ENCODE data around the gene PTGDR2. TPM values are rescaled to one million over a fixed set of nuclear protein-coding genes. Genes with fewer than 3 reads are reported as not detected.
A peak's percentile ranks its signal among the peaks of the same experiment; 100 is the strongest.

The PTGDR2 gene
- total RNA-seq: 0.52 TPM

DNA sequence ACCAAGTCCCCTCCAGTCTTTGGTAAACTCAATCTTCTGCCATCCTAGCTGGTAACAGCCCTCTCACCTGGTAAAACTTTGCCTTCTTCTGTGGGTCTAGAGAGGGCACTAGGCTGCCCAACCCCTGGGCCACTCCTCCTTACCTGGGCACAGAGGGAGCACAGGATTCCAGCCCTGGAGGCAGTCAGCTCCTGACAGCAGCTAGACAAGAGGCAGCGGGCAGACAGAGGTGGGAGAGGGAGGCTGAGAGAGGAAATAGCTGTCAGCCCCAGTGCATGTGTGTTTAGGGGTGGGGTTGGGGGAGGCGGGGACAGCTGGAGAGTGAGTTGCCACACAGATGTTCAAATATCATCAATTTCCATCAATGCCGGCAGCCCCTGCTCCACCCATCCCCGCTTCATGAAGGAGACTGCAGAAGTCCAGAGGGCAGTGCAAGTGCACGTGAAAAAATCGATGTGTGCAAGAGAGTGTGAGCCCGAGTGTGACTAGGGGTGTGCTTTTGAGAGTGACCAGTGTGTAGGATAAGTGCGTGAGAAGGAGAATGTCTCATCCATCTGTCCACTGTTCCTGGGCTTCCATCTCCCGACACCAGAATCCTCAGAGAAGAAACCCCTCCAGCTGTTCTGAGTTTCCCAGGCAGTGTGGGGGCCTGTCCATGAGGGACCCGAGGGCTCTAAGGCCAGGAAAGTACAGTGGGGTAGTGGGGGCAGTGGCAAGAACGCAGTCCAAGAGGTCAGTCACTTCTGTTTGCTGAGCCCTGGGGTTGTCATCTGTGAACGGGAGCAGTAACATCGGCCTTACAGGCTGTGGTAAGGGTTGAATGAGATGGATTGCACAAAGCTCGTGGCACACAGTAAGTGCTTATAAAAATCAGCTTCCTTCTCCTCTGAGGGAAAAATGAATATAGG lies at the start of gene PTGDR2:
Gene PTGDR2, minus strand, starts transcription at position 225 of the 908 bp plus-strand sequence. CDS start 2,228 bp downstream, outside the sequence.
- H3K4me3 ChIP-seq (ENCODE audit: low read length in 3 of 3): no peak within 1 kb of the TSS
- peaks cover 0 to 3% (median 0%) of the 10 kb centered on the region in 3 donors for H3K4me1 ChIP-seq (ENCODE audit: control insufficient read depth in 3 of 3, insufficient read depth in 3 of 3, low read length in 3 of 3)
- H3K9ac ChIP-seq (ENCODE audit: low read depth in 1 of 3, low read length in 3 of 3): peak within 1 kb of the TSS in 1 of 3 donors; percentile 34
- H3K36me3 ChIP-seq (ENCODE audit: control insufficient read depth in 3 of 3, insufficient read depth in 3 of 3, low read length in 3 of 3): peaks cover 9 to 11% (median 11%) of the 10 kb centered on the region in 3 donors
- peaks cover 0 to 2% (median 0%) of the 10 kb centered on the region in 3 donors for H3K9me3 ChIP-seq (ENCODE audit: control insufficient read depth in 3 of 3, low read length in 3 of 3)
- H3K27me3 ChIP-seq (ENCODE audit: control insufficient read depth in 3 of 3, insufficient read depth in 3 of 3, low read length in 3 of 3): peaks cover 0 to 5% (median 3%) of the 10 kb centered on the region in 3 donors
- no peak within 1 kb of the TSS for H3K27ac ChIP-seq (ENCODE audit: low read depth, low read length)

DNA sequence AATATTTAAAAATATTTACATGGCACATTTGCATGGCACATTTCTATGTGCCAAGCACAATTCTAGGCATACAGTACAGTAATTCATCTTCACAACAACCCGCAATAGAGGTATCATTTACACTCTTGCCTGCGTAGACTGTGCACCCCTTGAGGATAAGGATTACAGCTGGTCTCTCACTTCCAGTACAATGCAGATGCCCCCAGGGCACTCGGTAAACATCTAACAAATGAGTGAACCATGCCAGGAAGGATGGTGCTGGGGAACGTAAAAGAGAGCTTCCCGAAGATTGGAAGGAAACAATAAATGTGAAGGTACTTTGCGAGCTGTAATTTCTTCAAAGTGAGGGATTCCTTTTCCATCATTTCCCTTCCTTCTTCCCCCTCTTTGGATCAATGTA lies 49.3 kb upstream of the PTGDR2 start:
- Histone ChIP-seq H3K9me3 (ENCODE audit: control insufficient read depth in 3 of 3, low read length in 3 of 3) (no peaks in the 10 kb centered on the region), H3K4me1 (ENCODE audit: control insufficient read depth in 3 of 3, insufficient read depth in 3 of 3, low read length in 3 of 3) (peaks cover 25 to 43% (median 30%) of the 10 kb centered on the region in 3 donors), H3K4me3 (ENCODE audit: low read length in 3 of 3) (peak overlapping the region; percentile 87 to 93 (median 90)), H3K27me3 (ENCODE audit: control insufficient read depth in 3 of 3, insufficient read depth in 3 of 3, low read length in 3 of 3) (no peaks in the 10 kb centered on the region), H3K27ac (ENCODE audit: low read depth, low read length) (no peak overlapping the region), H3K36me3 (ENCODE audit: control insufficient read depth in 3 of 3, insufficient read depth in 3 of 3, low read length in 3 of 3) (peaks cover 32 to 40% (median 32%) of the 10 kb centered on the region in 3 donors), H3K9ac (ENCODE audit: low read depth in 1 of 3, low read length in 3 of 3) (peak overlapping the region; percentile 94 to 96 (median 95))

DNA sequence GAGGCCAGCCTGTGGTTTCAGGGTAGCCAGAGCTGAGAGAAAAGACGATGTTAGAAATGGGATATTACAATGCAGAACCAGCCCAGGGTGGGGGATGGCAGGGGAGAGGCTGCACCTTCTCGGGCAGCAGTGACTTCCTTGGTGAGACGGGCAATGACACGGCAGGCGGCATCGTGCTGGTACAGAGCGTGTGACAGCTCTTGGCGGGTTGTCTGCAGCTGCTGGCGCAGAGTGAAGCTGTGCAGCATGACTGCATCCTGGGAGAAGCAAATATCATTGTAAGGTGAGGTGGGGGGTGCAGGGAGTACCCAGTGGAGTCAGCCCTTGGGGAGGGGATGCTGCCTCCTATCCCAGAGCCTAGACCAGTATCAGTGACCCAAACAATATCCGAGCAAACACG lies 46.9 kb upstream of the PTGDR2 start:
- Histone ChIP-seq H3K9me3 (ENCODE audit: control insufficient read depth in 3 of 3, low read length in 3 of 3) (no peaks in the 10 kb centered on the region), H3K9ac (ENCODE audit: low read depth in 1 of 3, low read length in 3 of 3) (no peak overlapping the region), H3K4me1 (ENCODE audit: control insufficient read depth in 3 of 3, insufficient read depth in 3 of 3, low read length in 3 of 3) (peaks cover 28 to 48% (median 30%) of the 10 kb centered on the region in 3 donors), H3K27ac (ENCODE audit: low read depth, low read length) (no peak overlapping the region), H3K4me3 (ENCODE audit: low read length in 3 of 3) (no peak overlapping the region), H3K27me3 (ENCODE audit: control insufficient read depth in 3 of 3, insufficient read depth in 3 of 3, low read length in 3 of 3) (no peaks in the 10 kb centered on the region), H3K36me3 (ENCODE audit: control insufficient read depth in 3 of 3, insufficient read depth in 3 of 3, low read length in 3 of 3) (peaks cover 49 to 59% (median 53%) of the 10 kb centered on the region in 3 donors)

DNA sequence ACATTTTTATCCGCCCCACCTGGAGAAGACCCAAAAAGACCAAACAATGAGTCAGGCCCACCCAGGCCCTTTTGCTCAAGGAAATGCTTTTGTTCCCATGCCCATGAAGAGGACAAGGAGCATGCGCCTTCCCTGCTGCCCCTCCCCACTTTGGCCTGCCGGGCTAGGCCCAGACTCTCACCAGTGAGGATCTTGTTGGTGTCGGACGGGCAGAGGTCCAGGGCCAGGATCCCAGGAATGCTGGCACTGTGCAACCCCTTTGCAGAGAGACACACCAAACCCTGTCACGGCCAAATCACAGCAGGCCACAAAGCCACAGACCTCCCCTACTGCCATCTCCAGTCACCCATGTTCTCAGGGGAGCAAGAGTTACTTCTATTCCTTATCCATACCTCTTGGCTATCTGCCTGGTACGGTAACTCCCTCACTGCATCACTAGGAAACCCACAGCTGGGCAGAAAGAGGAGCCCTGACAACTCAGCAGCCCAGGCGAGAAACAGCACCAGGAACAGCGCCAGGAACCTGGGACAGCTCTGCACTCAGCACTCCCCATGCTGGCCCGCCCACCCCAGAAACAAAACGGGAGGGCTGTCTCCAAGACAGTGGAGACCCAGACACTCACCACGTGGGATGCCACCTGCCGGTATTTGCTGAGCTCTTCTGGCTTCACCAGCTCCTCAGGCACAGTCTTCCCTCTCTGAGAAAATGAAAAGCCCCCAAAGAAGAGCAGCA lies 45.1 kb upstream of the PTGDR2 start:
- Histone ChIP-seq H3K27ac (ENCODE audit: low read depth, low read length) (no peak overlapping the region), H3K4me3 (ENCODE audit: low read length in 3 of 3) (no peak overlapping the region), H3K9ac (ENCODE audit: low read depth in 1 of 3, low read length in 3 of 3) (peak overlapping the region in 2 of 3 donors; percentile 45 to 52)

DNA sequence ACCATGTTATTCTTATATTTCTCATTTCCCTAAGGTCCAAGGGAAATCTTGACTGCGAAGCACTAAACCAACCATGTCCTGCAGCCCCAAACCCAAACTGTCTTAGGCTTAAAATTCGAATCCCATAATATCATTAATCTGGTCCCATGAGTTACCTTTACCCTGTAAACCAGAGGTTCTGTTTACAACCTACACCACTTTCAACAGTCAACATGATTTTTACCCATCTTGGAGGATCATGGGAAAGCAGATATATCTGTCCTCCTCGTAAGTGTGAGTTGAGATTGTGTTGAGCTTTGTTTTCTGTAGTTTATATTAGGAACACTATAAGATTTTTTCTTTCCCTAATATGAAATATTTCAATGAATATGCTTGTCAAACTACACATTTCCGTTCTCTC lies 44.2 kb upstream of the PTGDR2 start:
- Histone ChIP-seq H3K9ac (ENCODE audit: low read depth in 1 of 3, low read length in 3 of 3) (no peak overlapping the region), H3K4me1 (ENCODE audit: control insufficient read depth in 3 of 3, insufficient read depth in 3 of 3, low read length in 3 of 3) (peaks cover 13 to 28% (median 15%) of the 10 kb centered on the region in 3 donors), H3K27me3 (ENCODE audit: control insufficient read depth in 3 of 3, insufficient read depth in 3 of 3, low read length in 3 of 3) (no peaks in the 10 kb centered on the region), H3K9me3 (ENCODE audit: control insufficient read depth in 3 of 3, low read length in 3 of 3) (no peaks in the 10 kb centered on the region), H3K4me3 (ENCODE audit: low read length in 3 of 3) (no peak overlapping the region), H3K27ac (ENCODE audit: low read depth, low read length) (no peak overlapping the region), H3K36me3 (ENCODE audit: control insufficient read depth in 3 of 3, insufficient read depth in 3 of 3, low read length in 3 of 3) (peaks cover 73 to 80% (median 78%) of the 10 kb centered on the region in 3 donors)

More for the DNA sequence above, 45.1 kb upstream of the PTGDR2 start:
- H3K36me3 ChIP-seq (ENCODE audit: control insufficient read depth in 3 of 3, insufficient read depth in 3 of 3, low read length in 3 of 3): peaks cover 64 to 74% (median 70%) of the 10 kb centered on the region in 3 donors
- H3K9me3 ChIP-seq (ENCODE audit: control insufficient read depth in 3 of 3, low read length in 3 of 3): no peaks in the 10 kb centered on the region
- peaks cover 22 to 37% (median 24%) of the 10 kb centered on the region in 3 donors for H3K4me1 ChIP-seq (ENCODE audit: control insufficient read depth in 3 of 3, insufficient read depth in 3 of 3, low read length in 3 of 3)
- no peaks in the 10 kb centered on the region for H3K27me3 ChIP-seq (ENCODE audit: control insufficient read depth in 3 of 3, insufficient read depth in 3 of 3, low read length in 3 of 3)

DNA sequence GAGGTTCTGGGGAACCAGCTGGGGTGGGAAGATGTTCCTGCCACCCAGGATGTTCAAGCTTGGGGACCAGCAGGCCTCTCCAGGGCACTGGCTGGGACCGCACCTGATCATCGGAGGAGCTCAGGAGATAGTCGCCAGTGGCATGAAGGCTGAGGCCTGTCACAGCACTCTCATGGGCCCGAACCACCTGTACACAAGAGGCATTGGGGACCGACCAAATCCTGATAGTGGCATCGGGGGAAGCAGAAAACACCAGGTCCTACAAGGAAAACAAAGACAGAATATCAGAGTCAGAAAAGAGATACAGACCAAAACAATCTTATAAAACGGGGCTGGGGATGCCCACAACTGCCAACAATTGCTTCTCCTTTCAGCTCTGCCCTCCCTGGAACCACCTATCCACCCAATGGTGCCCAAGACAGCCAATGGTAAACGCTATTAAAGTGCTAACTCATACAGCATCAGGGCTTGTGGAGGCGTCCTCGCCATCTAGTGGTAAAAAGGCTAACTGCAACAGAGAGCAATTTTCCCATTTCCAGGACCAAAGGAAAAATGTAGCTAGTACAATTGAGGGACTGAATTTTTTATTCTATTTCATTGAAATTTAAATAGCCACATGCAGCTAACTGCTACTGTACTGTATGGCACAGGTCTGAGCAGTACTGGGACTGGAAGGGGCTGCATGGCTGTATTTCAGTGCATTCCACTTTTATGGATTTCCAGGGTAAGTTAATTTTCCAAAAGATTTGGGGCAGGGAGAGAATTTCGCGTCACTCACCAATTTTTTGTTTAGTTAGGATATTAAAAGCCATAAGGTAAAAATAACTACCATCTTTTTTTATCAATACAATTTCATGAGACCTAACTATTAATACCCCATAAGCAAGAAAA lies 43.5 kb upstream of the PTGDR2 start:
- Histone ChIP-seq H3K27ac (ENCODE audit: low read depth, low read length) (peak overlapping the region; percentile 56), H3K36me3 (ENCODE audit: control insufficient read depth in 3 of 3, insufficient read depth in 3 of 3, low read length in 3 of 3) (peaks cover 73 to 87% (median 85%) of the 10 kb centered on the region in 3 donors), H3K9ac (ENCODE audit: low read depth in 1 of 3, low read length in 3 of 3) (peak overlapping the region in 1 of 3 donors; percentile 41), H3K9me3 (ENCODE audit: control insufficient read depth in 3 of 3, low read length in 3 of 3) (no peaks in the 10 kb centered on the region), H3K27me3 (ENCODE audit: control insufficient read depth in 3 of 3, insufficient read depth in 3 of 3, low read length in 3 of 3) (no peaks in the 10 kb centered on the region), H3K4me3 (ENCODE audit: low read length in 3 of 3) (no peak overlapping the region), H3K4me1 (ENCODE audit: control insufficient read depth in 3 of 3, insufficient read depth in 3 of 3, low read length in 3 of 3) (peaks cover 6 to 21% (median 8%) of the 10 kb centered on the region in 3 donors)

DNA sequence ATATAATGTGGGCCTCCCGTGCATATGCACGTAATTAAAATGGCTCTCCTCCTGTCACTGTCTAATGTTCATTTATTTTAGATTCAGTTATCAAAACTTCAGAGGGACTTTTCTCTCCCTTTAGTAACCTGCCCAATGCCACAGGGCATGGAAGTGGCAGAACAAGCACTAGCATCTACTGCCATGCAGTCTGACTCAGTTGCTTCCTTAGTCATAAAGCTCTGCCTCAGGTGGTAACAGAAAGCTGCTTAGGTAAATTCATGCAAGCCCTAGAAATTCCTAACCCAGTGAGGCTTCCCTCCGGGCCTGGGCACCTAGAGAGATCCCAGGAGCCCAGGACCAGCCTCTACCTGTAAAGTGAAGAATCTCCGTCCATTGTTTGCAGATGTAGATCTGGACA lies 41.7 kb upstream of the PTGDR2 start:
- Histone ChIP-seq H3K36me3 (ENCODE audit: control insufficient read depth in 3 of 3, insufficient read depth in 3 of 3, low read length in 3 of 3) (peaks cover 67 to 85% (median 85%) of the 10 kb centered on the region in 3 donors), H3K4me1 (ENCODE audit: control insufficient read depth in 3 of 3, insufficient read depth in 3 of 3, low read length in 3 of 3) (peaks cover 4 to 11% (median 8%) of the 10 kb centered on the region in 3 donors), H3K27me3 (ENCODE audit: control insufficient read depth in 3 of 3, insufficient read depth in 3 of 3, low read length in 3 of 3) (no peaks in the 10 kb centered on the region), H3K9ac (ENCODE audit: low read depth in 1 of 3, low read length in 3 of 3) (no peak overlapping the region), H3K9me3 (ENCODE audit: control insufficient read depth in 3 of 3, low read length in 3 of 3) (no peaks in the 10 kb centered on the region), H3K4me3 (ENCODE audit: low read length in 3 of 3) (no peak overlapping the region), H3K27ac (ENCODE audit: low read depth, low read length) (no peak overlapping the region)

DNA sequence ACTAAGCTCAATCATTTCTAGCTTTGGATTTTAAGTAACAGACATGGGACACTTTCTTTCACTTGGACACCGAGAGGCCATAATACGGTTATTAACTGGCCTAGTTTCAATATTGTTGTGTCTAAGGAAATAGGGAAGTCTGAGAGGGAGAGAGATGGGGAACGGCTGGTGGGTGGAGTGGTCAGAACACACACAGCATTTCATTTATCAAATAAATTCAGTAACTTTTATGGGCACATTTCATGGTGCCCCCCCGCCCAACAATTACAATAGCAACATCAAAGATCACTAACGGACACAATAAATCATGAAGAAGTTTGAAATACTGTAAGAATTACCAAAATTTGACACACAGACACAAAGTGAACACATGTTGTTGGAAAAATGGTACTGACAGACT lies 39.9 kb upstream of the PTGDR2 start:
- Histone ChIP-seq H3K4me1 (ENCODE audit: control insufficient read depth in 3 of 3, insufficient read depth in 3 of 3, low read length in 3 of 3) (peaks cover under 1 to 14% (median 8%) of the 10 kb centered on the region in 3 donors), H3K36me3 (ENCODE audit: control insufficient read depth in 3 of 3, insufficient read depth in 3 of 3, low read length in 3 of 3) (peaks cover 53 to 69% (median 69%) of the 10 kb centered on the region in 3 donors), H3K27me3 (ENCODE audit: control insufficient read depth in 3 of 3, insufficient read depth in 3 of 3, low read length in 3 of 3) (no peaks in the 10 kb centered on the region), H3K9me3 (ENCODE audit: control insufficient read depth in 3 of 3, low read length in 3 of 3) (no peaks in the 10 kb centered on the region), H3K4me3 (ENCODE audit: low read length in 3 of 3) (no peak overlapping the region), H3K27ac (ENCODE audit: low read depth, low read length) (no peak overlapping the region), H3K9ac (ENCODE audit: low read depth in 1 of 3, low read length in 3 of 3) (no peak overlapping the region)

DNA sequence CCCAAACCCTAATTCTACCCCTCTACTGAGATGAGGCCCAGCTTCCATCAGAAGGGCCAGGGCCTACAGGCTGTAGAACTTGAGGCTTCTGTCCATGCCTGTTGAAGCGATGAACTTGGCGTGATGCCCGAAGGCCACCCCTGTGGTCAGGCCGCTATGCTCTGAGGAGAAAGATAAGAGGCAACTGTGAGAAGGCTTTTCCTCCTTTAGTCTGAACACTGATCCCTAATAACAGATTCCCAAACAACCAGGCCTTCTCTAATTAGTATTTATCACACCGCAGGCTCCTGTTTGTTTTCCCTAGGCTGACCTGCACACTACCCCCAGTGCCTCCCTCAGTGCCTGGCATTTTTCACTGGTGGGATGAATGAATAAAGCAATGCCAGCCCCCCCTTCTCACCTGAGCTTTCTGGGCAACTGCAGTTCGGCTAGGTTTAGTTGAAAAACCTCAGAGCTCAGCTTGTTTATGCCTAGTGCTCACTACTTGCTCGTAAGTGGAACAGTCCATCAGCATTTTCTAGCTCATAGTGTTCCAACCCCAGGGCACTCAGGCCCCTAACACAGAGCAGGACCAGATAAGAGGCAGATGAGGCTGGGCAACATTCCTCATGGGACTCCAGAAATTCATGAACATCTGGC lies 35.5 kb upstream of the PTGDR2 start:
- no peaks in the 10 kb centered on the region for H3K9me3 ChIP-seq (ENCODE audit: control insufficient read depth in 3 of 3, low read length in 3 of 3)
- H3K27me3 ChIP-seq (ENCODE audit: control insufficient read depth in 3 of 3, insufficient read depth in 3 of 3, low read length in 3 of 3): no peaks in the 10 kb centered on the region
- H3K4me1 ChIP-seq (ENCODE audit: control insufficient read depth in 3 of 3, insufficient read depth in 3 of 3, low read length in 3 of 3): peaks cover 0 to 7% (median 6%) of the 10 kb centered on the region in 3 donors
- H3K4me3 ChIP-seq (ENCODE audit: low read length in 3 of 3): no peak overlapping the region
- H3K9ac ChIP-seq (ENCODE audit: low read depth in 1 of 3, low read length in 3 of 3): no peak overlapping the region
- no peak overlapping the region for H3K27ac ChIP-seq (ENCODE audit: low read depth, low read length)
- peaks cover 27 to 51% (median 36%) of the 10 kb centered on the region in 3 donors for H3K36me3 ChIP-seq (ENCODE audit: control insufficient read depth in 3 of 3, insufficient read depth in 3 of 3, low read length in 3 of 3)

All from skeletal muscle tissue (tissue), 4 donors.